DND-41 (cell line): ENCODE data around the gene FOXJ3.
A peak's percentile ranks its signal among the peaks of the same experiment; 100 is the strongest.

ENCODE experiments used
- ATAC-seq: fragments of 200-7000 bp; cut with Tn5 transposase; 3 replicates; pipeline ENCODE4 v1.9.1; 2021; ENCODE audit warnings: low read depth; ENCODE audit not compliant: insufficient read depth
- DNase-seq: peaks from one replicate; pipeline ENCODE4 v3.0.0-alpha.2; 2020
- H2AFZ ChIP-seq: 2 replicates; pipeline ENCODE4 v1.6.0; 2012; ENCODE audit warnings: low read depth, low read length
- H3K27ac ChIP-seq: 2 replicates; pipeline ENCODE4 v1.5.1; 2012; ENCODE audit warnings: low read length, inconsistent platforms
- H3K27me3 ChIP-seq: fragments of 200-600 bp; sonication (generic); 2 replicates; pipeline ENCODE4 v1.6.0; 2012; ENCODE audit warnings: low read length, mild to moderate bottlenecking, inconsistent platforms; ENCODE audit not compliant: insufficient read depth, poor library complexity
- H3K36me3 ChIP-seq: 2 replicates; pipeline ENCODE4 v1.5.1; 2012; ENCODE audit warnings: low read length, inconsistent platforms; ENCODE audit not compliant: insufficient read depth
- H3K4me1 ChIP-seq: 2 replicates; pipeline ENCODE4 v1.5.1; 2012; ENCODE audit warnings: mild to moderate bottlenecking, low read length; ENCODE audit not compliant: insufficient read depth
- H3K4me2 ChIP-seq: 2 replicates; pipeline ENCODE4 v1.6.0; 2012; ENCODE audit warnings: mild to moderate bottlenecking, moderate library complexity, low read length, inconsistent platforms; ENCODE audit not compliant: insufficient read depth
- H3K4me3 ChIP-seq, 2 experiments: fragments of 200-600 bp in 1 of 2; shearing (Covaris generic) in 1 of 2; 2 replicates each; pipeline ENCODE4 v1.5.1; 2012 to 2016; ENCODE audit warnings: inconsistent platforms in 2 of 2, low read length in 2 of 2, mild to moderate bottlenecking in 2 of 2, low read depth in 1 of 2, moderate library complexity in 1 of 2
- H3K79me2 ChIP-seq: 2 replicates; pipeline ENCODE4 v1.6.0; 2012; ENCODE audit warnings: low read length, inconsistent platforms; ENCODE audit not compliant: insufficient read depth
- H3K9ac ChIP-seq: 2 replicates; pipeline ENCODE4 v1.6.0; 2012; ENCODE audit warnings: low read depth, mild to moderate bottlenecking, inconsistent platforms, low read length, moderate library complexity
- H3K9me3 ChIP-seq: 2 replicates; pipeline ENCODE4 v1.5.1; 2012; ENCODE audit warnings: low read length, moderate library complexity, mild to moderate bottlenecking, inconsistent platforms; ENCODE audit not compliant: insufficient read depth, severe bottlenecking
- H4K20me1 ChIP-seq: 2 replicates; pipeline ENCODE4 v1.6.0; 2012; ENCODE audit warnings: low read length; ENCODE audit not compliant: insufficient read depth
- CTCF ChIP-seq: IDR thresholded peaks from 2 replicates; pipeline ENCODE4 v1.5.1; 2012; ENCODE audit warnings: borderline replicate concordance, low read length, moderate library complexity, mild to moderate bottlenecking; ENCODE audit not compliant: poor library complexity, severe bottlenecking; ENCODE audit errors: extremely low read depth
- EZH2 ChIP-seq: IDR thresholded peaks from 3 replicates; pipeline ENCODE4 v1.6.1; 2012; ENCODE audit warnings: borderline replicate concordance, low read depth, mild to moderate bottlenecking, moderate library complexity, low read length, inconsistent platforms; ENCODE audit not compliant: severe bottlenecking

FOXJ3 gene

GRCh38 chr1:42158189-42158588, 176.8 kb downstream of the FOXJ3 start:
- DNase-seq (no peak), ATAC-seq (no peak)
- Histone ChIP-seq H4K20me1 (no peaks in the 10 kb centered on the region; the same call in 1 of the 2 replicates), H3K27ac (peak overlapping the region; percentile 55; the same call in 1 of the 2 replicates), H3K79me2 (no peaks in the 10 kb centered on the region), H2AFZ (peak overlapping the region; percentile 21; the same call in 1 of the 2 replicates), H3K4me3 (no peak overlapping the region), H3K9ac (no peak overlapping the region), H3K36me3 (no peaks in the 10 kb centered on the region), H3K4me2 (no peak overlapping the region), H3K9me3 (peaks cover 10% of the 10 kb centered on the region), H3K27me3 (no peaks in the 10 kb centered on the region), H3K4me1 (peaks cover 14% of the 10 kb centered on the region)
- TF ChIP-seq CTCF, result no peak
- TF ChIP-seq EZH2, result no peak

- H2AFZ ChIP-seq, result peak overlapping the region; percentile 21
- DNase-seq (peak; percentile 72), ATAC-seq (peak; percentile 92)
- H3K4me1 ChIP-seq, result peaks cover 14% of the 10 kb centered on the region
- H3K4me2 ChIP-seq, result peak overlapping the region; percentile 18; the same call in 1 of the 2 replicates
- H3K36me3 ChIP-seq, result no peaks in the 10 kb centered on the region
- H3K27ac ChIP-seq, result peak overlapping the region; percentile 55
- no peak overlapping the region for H3K4me3 ChIP-seq
- H3K9ac ChIP-seq, result no peak overlapping the region
- no peaks in the 10 kb centered on the region; the same call in 1 of the 2 replicates for H4K20me1 ChIP-seq
- no peaks in the 10 kb centered on the region for H3K79me2 ChIP-seq
- H3K27me3 ChIP-seq, result no peaks in the 10 kb centered on the region
- TF ChIP-seq EZH2 (no peak), CTCF (peak; percentile 81)
- peaks cover 10% of the 10 kb centered on the region for H3K9me3 ChIP-seq
Measured at GRCh38 chr1:42157667-42158066, 177.4 kb downstream of the FOXJ3 start.

GRCh38 chr1:42155362-42155761, 179.7 kb downstream of the FOXJ3 start:
- Histone ChIP-seq H3K27me3 (no peaks in the 10 kb centered on the region), H3K4me2 (no peak overlapping the region), H4K20me1 (no peaks in the 10 kb centered on the region), H3K9ac (no peak overlapping the region), H3K79me2 (no peaks in the 10 kb centered on the region), H2AFZ (no peak overlapping the region), H3K4me3 (no peak overlapping the region), H3K4me1 (peaks cover 14% of the 10 kb centered on the region), H3K36me3 (no peaks in the 10 kb centered on the region), H3K27ac (no peak overlapping the region), H3K9me3 (peaks cover under 1% of the 10 kb centered on the region)
- DNase-seq (no peak), ATAC-seq (no peak)
- TF ChIP-seq EZH2 (no peak), CTCF (no peak)

- peaks cover 14% of the 10 kb centered on the region for H3K4me1 ChIP-seq
- no peaks in the 10 kb centered on the region for H3K9me3 ChIP-seq
- H3K9ac ChIP-seq, result no peak overlapping the region
- H3K27ac ChIP-seq, result no peak overlapping the region
- no peak overlapping the region for H3K4me3 ChIP-seq
- H3K4me2 ChIP-seq, result no peak overlapping the region
- H4K20me1 ChIP-seq, result no peaks in the 10 kb centered on the region
- ATAC-seq (no peak), DNase-seq (no peak)
- TF ChIP-seq CTCF (no peak), EZH2 (no peak)
- H2AFZ ChIP-seq, result no peak overlapping the region
- H3K79me2 ChIP-seq, result no peaks in the 10 kb centered on the region
- no peaks in the 10 kb centered on the region for H3K36me3 ChIP-seq
- no peaks in the 10 kb centered on the region for H3K27me3 ChIP-seq
Measured at GRCh38 chr1:42154685-42155084, 180.3 kb downstream of the FOXJ3 start.
